GM23248 (cell line): ENCODE measurements around the gene PLA2G5. TPM values are rescaled to one million over a fixed set of nuclear protein-coding genes. Genes with fewer than 3 reads are reported as not detected.
"Not testable (repeated sequence)": the region's sequence is repeated elsewhere in the genome, so short reads cannot be mapped to it uniquely, and the experiment has no call there.

Source experiments
- DNase-seq: peaks from one replicate; pipeline ENCODE4 v3.0.0-alpha.2; 2015
- H2AFZ ChIP-seq: fragments of 200-600 bp; sonication (generic); 2 replicates; pipeline ENCODE4 v1.6.1; 2016; ENCODE audit warnings: antibody characterized with exemption
- H3F3A ChIP-seq: fragments of 200-600 bp; sonication (generic); 2 replicates; pipeline ENCODE4 v1.6.1; 2016; ENCODE audit warnings: mild to moderate bottlenecking, antibody characterized with exemption, mixed run types; ENCODE audit not compliant: insufficient read depth
- H3K27ac ChIP-seq: fragments of 200-600 bp; sonication (generic); 2 replicates; pipeline ENCODE4 v1.5.1; 2016; ENCODE audit warnings: mild to moderate bottlenecking
- H3K27me3 ChIP-seq: fragments of 200-600 bp; sonication (generic); replicated peaks from 2 replicates; pipeline ENCODE4 v1.6.1; 2016; ENCODE audit warnings: mild to moderate bottlenecking; ENCODE audit not compliant: insufficient read depth
- H3K36me3 ChIP-seq: fragments of 200-600 bp; sonication (generic); 2 replicates; pipeline ENCODE4 v1.6.1; 2016; ENCODE audit warnings: low read depth, mild to moderate bottlenecking
- H3K4me1 ChIP-seq: fragments of 200-600 bp; sonication (generic); 2 replicates; pipeline ENCODE4 v1.6.1; 2016; ENCODE audit warnings: mild to moderate bottlenecking; ENCODE audit not compliant: insufficient read depth
- H3K4me2 ChIP-seq: fragments of 200-600 bp; sonication (generic); one replicate; pipeline ENCODE4 v1.6.1; 2016; ENCODE audit warnings: mild to moderate bottlenecking; ENCODE audit not compliant: unreplicated experiment
- H3K4me3 ChIP-seq: fragments of 200-600 bp; sonication (generic); 2 replicates; pipeline ENCODE4 v1.5.1; 2016; ENCODE audit warnings: mild to moderate bottlenecking
- H3K79me2 ChIP-seq: fragments of 200-600 bp; sonication (generic); 2 replicates; pipeline ENCODE4 v1.6.1; 2016; ENCODE audit warnings: mild to moderate bottlenecking; ENCODE audit not compliant: insufficient read depth
- H3K9ac ChIP-seq: fragments of 200-600 bp; sonication (generic); 2 replicates; pipeline ENCODE4 v1.6.1; 2016; ENCODE audit warnings: mild to moderate bottlenecking
- H3K9me2 ChIP-seq: fragments of 200-600 bp; sonication (generic); 2 replicates; pipeline ENCODE4 v1.6.1; 2016; ENCODE audit warnings: mixed run types, mild to moderate bottlenecking, moderate library complexity; ENCODE audit not compliant: insufficient read depth
- H3K9me3 ChIP-seq: fragments of 200-600 bp; sonication (generic); one replicate; pipeline ENCODE4 v1.6.1; 2017; ENCODE audit warnings: low read depth
- H4K20me1 ChIP-seq: fragments of 200-600 bp; sonication (generic); 2 replicates; pipeline ENCODE4 v1.6.0; 2016; ENCODE audit not compliant: insufficient read depth
- EZH2 ChIP-seq: fragments of 200-600 bp; sonication (generic); IDR thresholded peaks from 2 replicates; pipeline ENCODE4 v1.6.1; 2018; ENCODE audit warnings: antibody characterized with exemption, mild to moderate bottlenecking; ENCODE audit not compliant: insufficient read depth, poor library complexity, severe bottlenecking
- EZH2phosphoT487 ChIP-seq: fragments of 200-600 bp; sonication (generic); IDR thresholded peaks from 2 replicates; pipeline ENCODE4 v1.6.1; 2018; ENCODE audit warnings: antibody characterized with exemption, moderate library complexity, mild to moderate bottlenecking, low read depth; ENCODE audit not compliant: insufficient read depth
- WGBS, 2 experiments: methylation state at CpG; one replicate each; pipeline ENCODE4 v1.1.6; 2015 to 2017; ENCODE audit warnings: low lambda C conversion rate in 2 of 2, low coverage in 1 of 2; ENCODE audit errors: missing lambda C conversion rate in 2 of 2; 5-methylcytosine and 5-hydroxymethylcytosine counted together
- in situ Hi-C: fragments of 300-500 bp; cut with MboI; formaldehyde crosslinking; loops from 2 replicates; pipeline ENCODE4 v1.15.0; 2020
- polyA plus RNA-seq: library from polyadenylated mRNA; unstranded; fragments of >200 nt; fragmentation: Nextera tagmentation; extraction: Ambion mirVana; gene quantifications from 2 replicates; pipeline ENCODE4 v1.2.1, GENCODE V29; 2016
- total RNA-seq: library from RNA; depleted of rRNA; stranded (reverse); fragments of >200 nt; shearing (Covaris generic); gene quantifications from 2 replicates; pipeline ENCODE4 v1.2.3, GENCODE V29; 2014

PLA2G5 gene
- total and polyA plus RNA-seq, 2 experiments from 2014 or later: 0.16 TPM; not detected in 1

DNA sequence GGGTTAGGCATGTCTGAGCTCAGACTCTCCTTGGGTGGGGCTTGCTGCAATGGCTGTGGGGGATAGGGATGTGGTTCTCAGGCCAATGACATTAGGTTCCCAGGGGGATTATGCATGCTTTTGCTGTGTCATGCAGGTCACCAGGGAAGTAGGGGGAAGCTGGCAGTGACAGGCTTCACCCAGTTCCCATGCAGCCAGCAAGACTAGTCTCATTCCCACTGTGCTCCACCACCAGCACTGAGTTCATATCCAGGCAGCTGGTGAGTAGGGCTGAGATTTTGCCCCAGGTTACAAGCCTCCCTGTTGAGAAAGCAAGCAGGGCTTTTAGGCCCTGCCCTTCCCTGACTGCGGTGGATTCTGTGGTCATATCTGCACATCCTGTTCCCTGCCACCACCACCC is 32.1 kb upstream of the PLA2G5 start:
- no peak for DNase-seq
- no peaks in the 10 kb centered on the region for H3K9me2 ChIP-seq
- H3K27ac ChIP-seq: no peak overlapping the region
- in situ Hi-C loops: no loop called here
- WGBS, 2 experiments: 80 to 84% methylated on average over 1 of the region's 1 CpG
- no peak overlapping the region for H3K4me2 ChIP-seq
- no peaks in the 10 kb centered on the region for H3F3A ChIP-seq
- no peak overlapping the region for H3K9ac ChIP-seq
- no peaks in the 10 kb centered on the region for H4K20me1 ChIP-seq
- TF ChIP-seq EZH2phosphoT487: no peak
- TF ChIP-seq EZH2: no peak
- H3K79me2 ChIP-seq: no peaks in the 10 kb centered on the region
- peaks cover 23% of the 10 kb centered on the region for H3K27me3 ChIP-seq
- no peak overlapping the region for H3K4me3 ChIP-seq
- H3K4me1 ChIP-seq: no peaks in the 10 kb centered on the region
- H2AFZ ChIP-seq: no peak overlapping the region
- H3K9me3 ChIP-seq: no peaks in the 10 kb centered on the region
- no peaks in the 10 kb centered on the region for H3K36me3 ChIP-seq

DNA sequence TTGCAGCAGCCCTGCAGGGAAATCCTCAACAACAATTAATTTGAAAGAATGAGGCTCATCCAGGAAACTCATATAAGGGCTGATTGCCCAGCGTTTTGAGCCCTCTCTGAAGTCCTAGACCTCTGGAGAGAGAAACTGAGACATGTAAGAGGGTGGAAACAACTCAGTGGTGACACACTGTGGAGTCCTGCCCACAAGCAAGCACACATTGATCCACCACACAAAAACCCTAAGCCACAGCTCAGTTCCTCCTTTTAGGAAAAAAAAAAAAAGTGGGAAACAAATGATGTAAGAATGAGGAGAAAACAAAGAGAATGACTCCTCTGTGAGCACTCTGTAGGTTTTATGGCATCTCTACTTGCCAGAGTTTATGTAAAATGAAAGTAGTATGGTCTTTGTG is 22.9 kb upstream of the PLA2G5 start:
- Histone ChIP-seq H3K9ac (no peak overlapping the region), H3K27me3 (no peaks in the 10 kb centered on the region), H3F3A (no peaks in the 10 kb centered on the region), H3K79me2 (no peaks in the 10 kb centered on the region), H3K9me2 (no peaks in the 10 kb centered on the region), H3K27ac (no peak overlapping the region), H2AFZ (no peak overlapping the region), H3K4me2 (no peak overlapping the region), H3K36me3 (no peaks in the 10 kb centered on the region), H3K4me1 (peaks cover 2% of the 10 kb centered on the region), H3K9me3 (no peaks in the 10 kb centered on the region), H3K4me3 (no peak overlapping the region), H4K20me1 (no peaks in the 10 kb centered on the region)
- 10 to 54% methylated on average over 1 of the region's 1 CpG for WGBS, 2 experiments
- in situ Hi-C loops: no loop called here
- TF ChIP-seq EZH2phosphoT487 (no peak), EZH2 (no peak)
- DNase-seq: peak; percentile 8

- Histone ChIP-seq H3K36me3 (no peaks in the 10 kb centered on the region), H3K9me2 (no peaks in the 10 kb centered on the region), H4K20me1 (no peaks in the 10 kb centered on the region), H3K79me2 (no peaks in the 10 kb centered on the region), H3K27ac (no peak overlapping the region), H3K9ac (no peak overlapping the region), H2AFZ (no peak overlapping the region), H3K27me3 (no peaks in the 10 kb centered on the region), H3K4me1 (peaks cover 17% of the 10 kb centered on the region), H3K9me3 (no peaks in the 10 kb centered on the region), H3K4me2 (no peak overlapping the region), H3K4me3 (no peak overlapping the region), H3F3A (no peaks in the 10 kb centered on the region)
- no peak for TF ChIP-seq EZH2phosphoT487
- no peak for TF ChIP-seq EZH2
- 9 to 10% methylated on average over 1 of the region's 1 CpG for WGBS, 2 experiments
- no peak for DNase-seq
- in situ Hi-C loops: no loop called here
These were observed 21.4 kb upstream of the PLA2G5 start for GRCh38 chr1:20048563-20048962.

DNA sequence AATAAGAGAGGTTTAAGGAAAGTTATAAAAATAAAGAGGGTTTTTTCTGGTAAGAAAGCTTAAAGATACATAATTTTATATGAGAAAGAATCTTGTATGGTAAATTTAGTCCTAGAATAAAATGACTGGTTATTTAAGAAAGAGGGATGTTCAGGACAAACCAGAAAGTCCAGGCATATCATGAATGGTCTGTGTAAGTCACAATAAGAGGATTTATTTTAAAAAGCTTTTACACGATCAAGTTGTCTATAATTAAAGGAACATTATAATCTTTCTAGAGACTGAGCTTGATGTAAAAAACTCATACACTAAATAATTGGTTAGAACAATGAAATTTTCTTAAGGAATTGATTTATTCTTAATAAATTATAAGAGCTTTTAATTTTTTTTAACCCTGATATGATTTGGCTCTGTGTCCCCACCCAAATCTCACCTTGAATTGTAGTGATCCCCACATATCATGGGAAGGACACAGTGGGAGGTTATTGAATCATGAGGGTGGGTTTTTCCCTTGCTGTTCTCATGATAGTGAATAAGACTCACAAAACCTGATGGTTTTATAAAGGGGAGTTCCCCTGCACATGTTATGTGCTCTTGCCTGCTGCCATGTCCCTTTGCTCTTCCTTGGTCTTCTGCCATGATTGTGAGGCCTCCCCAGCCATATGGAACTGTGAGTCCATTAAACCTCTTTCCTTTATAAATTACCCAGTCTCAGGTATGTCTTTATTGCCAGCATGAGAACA is 20.8 kb upstream of the PLA2G5 start:
- H3K79me2 ChIP-seq, H2AFZ ChIP-seq, H3K9ac ChIP-seq, H3F3A ChIP-seq, H3K4me2 ChIP-seq, H3K4me3 ChIP-seq, H3K9me3 ChIP-seq, DNase-seq, H3K27ac ChIP-seq, in situ Hi-C loops, H3K36me3 ChIP-seq, H3K27me3 ChIP-seq, H4K20me1 ChIP-seq, H3K9me2 ChIP-seq: not testable (repeated sequence)
- WGBS, 2 experiments: 70 to 82% methylated on average over 1 of the region's 1 CpG
- H3K4me1 ChIP-seq: peaks cover 18% of the 10 kb centered on the region

DNA sequence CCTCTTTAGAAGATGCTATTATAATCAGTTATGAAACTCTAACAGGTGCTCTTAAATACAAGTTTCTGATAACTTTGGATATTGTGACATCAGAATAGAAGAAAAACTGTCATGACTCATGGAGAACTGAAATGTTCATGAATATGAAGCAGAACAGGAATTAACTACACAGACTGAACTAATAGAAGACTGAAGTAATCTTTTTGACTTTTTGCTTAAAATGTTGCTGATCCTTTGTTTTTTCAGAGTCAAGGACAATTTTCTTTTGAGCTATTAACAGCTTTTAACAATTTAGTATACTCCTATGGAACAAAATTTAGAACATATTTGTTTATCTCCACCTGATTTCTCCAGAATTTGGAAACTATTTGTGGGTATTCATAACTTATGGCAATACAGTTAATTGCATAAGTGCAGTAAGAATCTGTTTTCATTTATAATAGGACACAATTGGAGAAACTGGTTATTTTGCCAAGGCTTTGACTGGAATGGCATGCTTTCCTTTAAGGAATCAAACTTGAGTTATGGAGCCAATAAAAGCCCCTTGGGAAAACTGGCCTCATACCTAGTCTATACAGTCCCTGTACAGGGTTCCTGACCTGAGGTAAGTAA is 18.7 kb upstream of the PLA2G5 start:
- Histone ChIP-seq H3K27me3 (no peaks in the 10 kb centered on the region), H3K4me2 (no peak overlapping the region), H3K4me1 (peaks cover 18% of the 10 kb centered on the region), H3K36me3 (no peaks in the 10 kb centered on the region), H3F3A (no peaks in the 10 kb centered on the region), H3K79me2 (no peaks in the 10 kb centered on the region), H3K4me3 (no peak overlapping the region), H3K27ac (no peak overlapping the region), H4K20me1 (no peaks in the 10 kb centered on the region), H3K9me3 (no peaks in the 10 kb centered on the region), H3K9me2 (no peaks in the 10 kb centered on the region), H2AFZ (no peak overlapping the region), H3K9ac (no peak overlapping the region)
- in situ Hi-C loops: no loop called here
- TF ChIP-seq EZH2phosphoT487 (no peak), EZH2 (no peak)
- no peak for DNase-seq
